Activated T-helper 17 cell treated with anti-CD3 and anti-CD28 coated beads, Interleukin-2, amount 50 U/mL, for 72 hours (primary cell): ENCODE measurements around the gene EQTN. TPM values are rescaled to one million over a fixed set of nuclear protein-coding genes. Genes with fewer than 3 reads are reported as not detected.

ENCODE experiments used
- ATAC-seq: fragments of 150-1000 bp; cut with Tn5 transposase; replicated peaks from 2 replicates; pipeline ENCODE4 v1.10.0; 2021; ENCODE audit warnings: mild to moderate bottlenecking, moderate library complexity
- H3K27ac Mint-ChIP-seq: one replicate; pipeline ENCODE4 v1.8.0; 2022; ENCODE audit warnings: mixed read lengths
- H3K27me3 Mint-ChIP-seq: one replicate; pipeline ENCODE4 v1.8.0; 2022; ENCODE audit warnings: mixed read lengths
- H3K36me3 Mint-ChIP-seq: one replicate; pipeline ENCODE4 v1.8.0; 2022; ENCODE audit warnings: low read depth, mild to moderate bottlenecking, mixed read lengths
- H3K4me1 Mint-ChIP-seq: one replicate; pipeline ENCODE4 v1.8.0; 2022; ENCODE audit warnings: mixed read lengths
- H3K4me3 Mint-ChIP-seq: one replicate; pipeline ENCODE4 v1.8.0; 2022; ENCODE audit warnings: mild to moderate bottlenecking, mixed read lengths
- H3K9me3 Mint-ChIP-seq: one replicate; pipeline ENCODE4 v1.8.0; 2022; ENCODE audit warnings: mixed read lengths
- total RNA-seq, 2 donors: library from RNA; stranded (reverse); gene quantifications; one replicate each; pipeline ENCODE4 v1.2.3, GENCODE V29; 2022

EQTN gene
- total RNA-seq, 2 donors from 2014 or later: not detected

DNA sequence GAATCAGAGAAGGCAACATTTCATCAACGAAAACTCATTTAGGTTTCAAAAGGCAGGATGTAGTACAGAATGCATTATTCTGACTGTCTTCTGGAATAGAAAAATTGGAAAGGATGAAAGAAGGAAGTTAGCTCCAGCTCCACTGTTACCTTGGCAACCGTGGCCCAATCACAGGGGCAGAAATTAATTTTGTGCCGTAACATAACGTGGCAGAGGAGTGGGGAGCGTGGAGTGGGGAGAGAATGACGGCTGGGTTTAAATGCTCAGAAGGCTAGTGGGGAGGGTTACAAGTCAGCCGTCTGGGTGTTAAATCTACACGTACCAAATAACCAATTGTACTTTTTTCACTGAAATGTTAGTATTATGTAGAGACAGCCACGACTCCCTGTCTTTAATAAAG is 32.3 kb upstream of the EQTN start:
- Mint-ChIP-seq H3K27me3 (peaks cover 4% of the 10 kb centered on the region), H3K9me3 (no peaks in the 10 kb centered on the region), H3K4me1 (no peaks in the 10 kb centered on the region), H3K36me3 (no peaks in the 10 kb centered on the region), H3K27ac (no peak overlapping the region), H3K4me3 (no peak overlapping the region)
- no peak for ATAC-seq

DNA sequence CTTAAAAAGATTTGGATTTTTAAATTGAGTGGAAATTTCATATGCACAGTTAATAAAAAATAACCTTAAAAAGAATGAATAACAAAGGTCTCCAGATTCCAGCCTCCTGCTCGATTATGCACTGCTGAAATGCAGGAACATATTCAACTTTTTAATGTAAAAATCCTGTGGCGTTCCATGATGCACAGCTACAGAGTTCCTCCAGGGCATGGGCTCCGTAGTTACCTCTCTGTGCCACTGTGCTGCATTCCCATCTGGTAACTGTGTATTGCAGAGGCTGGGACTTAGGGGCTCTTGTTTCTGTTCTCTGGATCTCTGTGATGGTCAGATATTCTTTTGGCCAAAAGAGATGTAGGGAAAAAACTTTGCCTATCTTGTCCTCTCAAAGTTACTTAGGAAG is 31.5 kb upstream of the EQTN start:
- Mint-ChIP-seq H3K36me3 (no peaks in the 10 kb centered on the region), H3K4me3 (no peak overlapping the region), H3K27ac (no peak overlapping the region), H3K4me1 (no peaks in the 10 kb centered on the region), H3K9me3 (no peaks in the 10 kb centered on the region), H3K27me3 (peaks cover 4% of the 10 kb centered on the region)
- no peak for ATAC-seq

DNA sequence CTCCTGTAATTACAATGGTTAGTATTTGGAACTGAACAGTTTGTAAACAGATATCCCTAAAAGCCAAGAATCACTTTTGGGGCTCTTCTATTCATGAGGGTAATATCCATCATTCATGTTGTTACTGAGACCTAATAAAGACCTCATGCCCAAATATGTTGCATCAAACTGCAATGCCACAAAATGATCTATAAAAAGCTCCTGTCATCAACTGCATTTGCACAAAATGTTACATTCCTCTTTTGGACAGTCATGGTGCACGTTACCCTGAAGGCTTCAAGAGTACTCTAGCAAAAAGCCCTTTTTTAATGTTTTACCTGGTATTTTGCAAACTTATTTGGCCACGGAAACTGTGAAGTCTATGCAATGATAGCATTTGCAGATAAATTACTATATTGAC is 14.2 kb upstream of the EQTN start:
- H3K27ac Mint-ChIP-seq: no peak overlapping the region
- no peaks in the 10 kb centered on the region for H3K36me3 Mint-ChIP-seq
- no peak overlapping the region for H3K4me3 Mint-ChIP-seq
- peaks cover 8% of the 10 kb centered on the region for H3K27me3 Mint-ChIP-seq
- no peaks in the 10 kb centered on the region for H3K4me1 Mint-ChIP-seq
- no peak for ATAC-seq
- H3K9me3 Mint-ChIP-seq: no peaks in the 10 kb centered on the region

DNA sequence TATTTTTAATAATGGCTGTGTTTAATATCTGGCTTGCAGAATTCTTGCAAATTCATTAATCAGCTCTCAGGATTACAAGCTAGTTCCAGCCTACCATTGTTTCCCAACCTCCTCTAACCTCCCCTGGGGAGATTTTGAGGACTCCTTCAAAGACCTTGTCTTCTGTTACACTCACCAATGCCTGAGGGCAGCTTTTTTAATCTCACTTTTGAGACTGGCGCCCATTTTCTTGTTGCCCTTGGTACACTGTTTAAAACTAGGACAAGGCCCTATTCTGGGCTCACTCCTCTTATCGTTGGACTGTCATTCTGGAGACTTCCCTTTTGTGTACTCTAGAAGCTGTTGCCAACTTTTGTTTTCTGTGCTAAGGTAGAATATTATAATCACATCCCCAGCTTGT is 13.6 kb upstream of the EQTN start:
- H3K4me1 Mint-ChIP-seq: no peaks in the 10 kb centered on the region
- H3K36me3 Mint-ChIP-seq: no peaks in the 10 kb centered on the region
- H3K4me3 Mint-ChIP-seq: no peak overlapping the region
- no peaks in the 10 kb centered on the region for H3K9me3 Mint-ChIP-seq
- no peak overlapping the region for H3K27ac Mint-ChIP-seq
- H3K27me3 Mint-ChIP-seq: peaks cover 8% of the 10 kb centered on the region
- ATAC-seq: no peak

DNA sequence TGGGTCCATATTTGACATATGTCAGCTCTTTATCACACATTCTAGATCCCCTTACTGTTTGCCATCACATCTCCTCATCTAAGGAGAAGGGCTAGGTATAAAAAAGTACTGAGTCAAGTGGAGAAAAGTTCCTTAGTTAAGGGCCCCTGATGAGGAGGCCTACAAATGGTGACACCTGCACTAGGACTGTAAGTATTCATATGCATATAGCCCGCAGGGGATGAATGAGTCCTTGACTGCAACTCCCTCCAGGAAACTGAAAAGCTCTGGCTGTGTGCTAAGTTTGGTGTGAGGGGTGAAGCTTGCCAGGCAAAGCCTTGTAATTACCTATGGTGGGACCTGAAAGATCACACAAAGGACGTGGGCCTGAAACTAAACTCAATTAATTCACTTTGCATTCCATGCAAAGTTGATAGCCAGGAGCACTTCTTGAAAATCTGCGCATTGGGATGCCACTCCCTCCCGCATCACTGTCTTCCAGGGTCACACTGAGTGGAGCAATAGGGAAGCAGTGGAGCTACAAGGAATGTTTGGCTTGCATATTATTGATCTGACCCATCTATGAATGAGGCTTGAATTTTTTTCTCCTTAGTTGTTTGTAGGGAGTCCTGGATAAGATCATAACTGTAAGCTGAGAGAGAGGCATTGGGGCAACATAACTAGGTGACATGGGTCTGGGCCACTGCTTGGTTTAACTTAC is 11.9 kb upstream of the EQTN start:
- ATAC-seq: no peak
- H3K36me3 Mint-ChIP-seq: no peaks in the 10 kb centered on the region

DNA sequence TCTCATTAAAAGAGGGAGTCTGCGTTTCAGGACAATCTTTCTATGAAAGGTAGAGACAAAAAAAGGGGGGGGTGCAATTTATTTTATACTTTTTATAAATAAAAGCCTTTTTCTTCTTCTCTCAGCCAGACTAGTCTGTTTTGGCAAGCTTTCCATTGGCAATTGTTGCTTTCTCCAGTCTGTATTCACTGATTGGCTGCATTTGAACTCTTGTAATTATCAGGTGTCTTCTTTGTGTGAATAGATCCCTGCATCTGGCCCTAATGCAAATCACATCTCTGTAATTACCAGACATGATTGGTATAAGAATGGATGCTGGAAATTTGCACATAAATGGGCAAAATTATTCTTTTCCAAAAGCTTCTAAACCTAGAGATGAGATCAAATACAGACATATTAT is 7.6 kb upstream of the EQTN start:
- H3K27me3 Mint-ChIP-seq: peaks cover 6% of the 10 kb centered on the region
- no peak for ATAC-seq
- no peaks in the 10 kb centered on the region for H3K4me1 Mint-ChIP-seq
- no peak overlapping the region for H3K4me3 Mint-ChIP-seq
- no peaks in the 10 kb centered on the region for H3K9me3 Mint-ChIP-seq
- H3K36me3 Mint-ChIP-seq: no peaks in the 10 kb centered on the region
- no peak overlapping the region for H3K27ac Mint-ChIP-seq

More for the DNA sequence above, 11.9 kb upstream of the EQTN start:
- no peaks in the 10 kb centered on the region for H3K9me3 Mint-ChIP-seq
- H3K4me1 Mint-ChIP-seq: no peaks in the 10 kb centered on the region
- no peak overlapping the region for H3K27ac Mint-ChIP-seq
- peaks cover 3% of the 10 kb centered on the region for H3K27me3 Mint-ChIP-seq
- H3K4me3 Mint-ChIP-seq: no peak overlapping the region

DNA sequence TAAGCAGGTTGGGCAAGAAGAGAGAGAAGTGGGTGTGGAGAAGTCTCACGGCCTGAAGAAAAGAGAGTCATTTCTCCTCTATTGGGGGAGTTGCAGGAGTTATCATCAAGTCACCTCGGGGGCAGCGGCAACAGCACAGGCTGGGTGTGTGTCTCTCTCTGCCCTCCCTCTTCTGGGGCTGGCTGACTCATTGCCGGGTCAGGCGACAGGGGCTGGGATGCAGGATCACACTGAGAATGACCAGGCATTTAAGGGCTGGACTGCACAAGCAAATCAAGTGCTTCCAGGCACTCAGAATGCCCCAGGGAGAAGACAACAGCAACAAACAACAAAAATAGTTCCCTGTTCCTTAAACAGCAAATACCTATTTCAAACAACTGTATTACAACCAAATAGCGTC is 6.3 kb upstream of the EQTN start:
- Mint-ChIP-seq H3K36me3 (no peaks in the 10 kb centered on the region), H3K27ac (no peak overlapping the region), H3K27me3 (peaks cover 6% of the 10 kb centered on the region), H3K4me3 (no peak overlapping the region), H3K9me3 (no peaks in the 10 kb centered on the region), H3K4me1 (no peaks in the 10 kb centered on the region)
- ATAC-seq: no peak

DNA sequence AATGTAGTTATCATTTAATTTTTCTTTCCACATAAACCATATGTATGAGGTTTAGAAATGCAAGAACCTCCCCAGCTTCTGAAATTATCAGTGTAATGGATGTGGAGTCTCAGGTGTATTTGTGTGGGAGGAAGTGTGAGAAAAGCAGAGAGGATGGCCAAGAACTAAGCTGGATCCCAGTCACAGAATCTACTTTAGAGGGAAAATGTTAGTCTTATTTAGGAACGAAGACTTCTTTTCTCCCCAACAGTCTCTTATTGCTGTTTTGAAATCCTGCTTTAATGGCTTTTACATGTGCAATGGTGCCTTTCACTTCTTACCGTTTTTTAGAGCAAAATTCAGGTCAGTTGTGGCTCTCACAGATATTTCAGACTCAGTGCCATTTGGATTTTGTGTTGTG is 3.0 kb downstream of the EQTN start:
- Mint-ChIP-seq H3K9me3 (no peaks in the 10 kb centered on the region), H3K27ac (no peak overlapping the region), H3K4me3 (no peak overlapping the region), H3K4me1 (no peaks in the 10 kb centered on the region), H3K36me3 (no peaks in the 10 kb centered on the region), H3K27me3 (peaks cover 10% of the 10 kb centered on the region)
- no peak for ATAC-seq

DNA sequence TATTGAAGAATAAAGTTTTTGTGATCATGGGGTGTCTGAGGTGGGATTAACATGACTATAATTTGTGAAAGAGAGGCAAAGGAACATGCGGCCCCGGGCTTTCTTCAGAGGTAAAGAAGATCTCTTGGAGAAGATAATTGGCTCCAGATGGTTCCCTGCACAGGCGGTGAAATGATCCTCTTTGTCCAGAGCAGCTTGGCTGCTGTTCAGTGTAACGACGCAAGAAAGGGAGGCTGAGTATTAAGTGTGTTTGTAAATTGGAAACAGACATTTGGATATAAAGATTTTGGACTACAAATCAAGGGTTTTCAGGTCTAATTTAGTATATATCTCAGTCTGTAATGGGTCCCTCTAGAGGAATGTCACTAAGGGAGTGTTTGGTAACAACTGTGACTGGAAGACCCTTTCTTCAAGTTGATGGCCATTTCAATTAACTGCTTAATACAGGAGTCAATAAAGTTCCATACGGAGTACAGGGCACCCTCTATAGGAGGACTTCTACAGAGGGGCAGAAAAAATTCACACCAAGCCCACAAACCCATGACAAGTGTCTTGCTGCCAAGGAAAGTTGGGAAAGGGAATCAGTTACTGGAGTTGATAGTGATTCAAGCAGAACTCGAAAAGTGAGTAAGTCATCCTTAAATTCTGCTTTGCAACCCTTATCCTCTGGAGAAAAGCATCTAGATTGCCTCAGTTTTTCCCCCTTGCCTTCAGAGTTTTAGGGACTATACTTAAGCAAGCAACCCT is 4.1 kb downstream of the EQTN start:
- H3K36me3 Mint-ChIP-seq: no peaks in the 10 kb centered on the region
- H3K27ac Mint-ChIP-seq: no peak overlapping the region
- H3K4me3 Mint-ChIP-seq: no peak overlapping the region
- no peaks in the 10 kb centered on the region for H3K9me3 Mint-ChIP-seq
- ATAC-seq: no peak
- H3K4me1 Mint-ChIP-seq: no peaks in the 10 kb centered on the region
- peaks cover 15% of the 10 kb centered on the region for H3K27me3 Mint-ChIP-seq

DNA sequence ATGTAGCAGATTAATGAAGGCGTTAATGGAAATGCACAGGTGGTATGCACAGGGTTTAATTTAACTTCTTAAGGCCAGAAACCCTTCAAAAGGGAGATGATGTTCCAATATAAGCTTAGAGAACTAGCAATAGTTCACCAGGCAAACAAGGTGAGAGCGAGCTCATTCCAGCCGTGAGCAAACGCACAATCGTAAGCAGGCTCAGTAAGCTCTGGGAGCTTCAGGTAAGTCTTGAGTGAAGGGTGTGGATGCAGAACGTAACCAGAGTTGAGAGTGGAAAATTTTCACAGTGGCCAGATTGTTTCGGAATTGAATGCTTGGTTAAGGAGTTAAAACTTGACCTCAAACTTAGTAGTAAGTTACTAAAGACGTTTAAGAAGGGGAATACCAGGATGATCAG is 5.7 kb downstream of the EQTN start:
- Mint-ChIP-seq H3K27me3 (peaks cover 21% of the 10 kb centered on the region), H3K9me3 (no peaks in the 10 kb centered on the region), H3K36me3 (no peaks in the 10 kb centered on the region), H3K4me3 (no peak overlapping the region), H3K4me1 (no peaks in the 10 kb centered on the region), H3K27ac (no peak overlapping the region)
- no peak for ATAC-seq

DNA sequence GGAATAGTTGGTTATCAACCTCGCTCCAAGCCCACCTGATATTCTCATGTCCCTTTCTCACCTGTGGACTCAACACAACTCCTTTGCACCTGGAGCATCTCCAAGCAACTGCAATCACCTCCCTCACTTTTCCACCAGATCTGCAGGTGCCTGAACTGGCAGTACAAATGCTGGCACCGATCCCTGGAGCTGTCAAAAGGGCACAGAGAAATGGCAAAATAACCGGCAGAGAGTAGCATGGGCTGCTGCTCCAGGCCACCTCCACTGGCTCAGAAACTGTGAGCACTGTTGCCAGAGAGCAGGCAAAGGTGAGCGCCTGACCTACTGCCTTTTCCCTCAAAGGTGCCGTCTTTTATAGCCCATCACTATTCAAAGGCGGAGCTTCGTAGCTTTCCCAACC is 14.7 kb downstream of the EQTN start:
- no peak overlapping the region for H3K27ac Mint-ChIP-seq
- no peaks in the 10 kb centered on the region for H3K36me3 Mint-ChIP-seq
- peaks cover 25% of the 10 kb centered on the region for H3K27me3 Mint-ChIP-seq
- no peaks in the 10 kb centered on the region for H3K9me3 Mint-ChIP-seq
- ATAC-seq: no peak
- no peaks in the 10 kb centered on the region for H3K4me1 Mint-ChIP-seq
- no peak overlapping the region for H3K4me3 Mint-ChIP-seq

DNA sequence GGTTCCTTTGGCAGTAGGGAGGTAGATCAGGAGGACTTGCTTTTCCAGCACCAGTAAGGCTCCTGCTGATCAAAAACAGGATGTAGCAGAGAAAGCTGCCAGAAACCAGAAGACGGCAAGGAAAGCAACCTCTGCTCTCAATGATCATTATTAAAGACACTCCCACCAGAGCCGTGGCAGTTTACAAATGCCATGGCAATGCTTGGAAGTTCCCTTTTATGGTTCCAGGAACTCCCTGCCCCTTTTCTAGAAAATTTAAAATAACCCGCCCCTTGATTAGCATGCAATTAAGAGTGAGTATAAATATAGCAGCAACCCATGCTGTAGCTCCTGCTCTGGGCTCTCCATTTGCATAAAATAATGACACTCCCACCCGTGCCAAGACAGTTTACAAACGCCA is 16.1 kb downstream of the EQTN start:
- Mint-ChIP-seq H3K36me3 (no peaks in the 10 kb centered on the region), H3K4me1 (no peaks in the 10 kb centered on the region), H3K9me3 (no peaks in the 10 kb centered on the region), H3K27me3 (peaks cover 15% of the 10 kb centered on the region), H3K4me3 (no peak overlapping the region), H3K27ac (no peak overlapping the region)
- ATAC-seq: no peak

DNA sequence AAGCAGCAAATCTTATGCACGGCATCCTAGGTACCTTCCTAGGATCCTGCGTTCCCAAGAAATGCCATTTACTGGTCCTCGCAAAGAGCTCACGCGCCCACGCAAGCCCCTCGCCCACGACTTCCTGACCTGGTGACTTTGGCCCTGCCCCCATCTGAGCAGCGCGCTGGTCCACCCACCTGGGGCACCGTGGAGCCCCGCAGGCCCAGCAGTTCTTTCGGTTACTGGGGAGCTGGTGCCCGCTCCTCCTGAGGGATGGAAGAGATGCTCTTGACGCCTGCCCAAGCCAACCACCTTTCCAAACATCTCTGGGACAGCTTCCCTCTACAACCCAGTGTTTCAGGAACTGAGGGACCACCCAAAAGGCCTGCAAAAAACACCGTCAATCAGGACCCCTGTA is 16.7 kb downstream of the EQTN start:
- no peak overlapping the region for H3K27ac Mint-ChIP-seq
- no peaks in the 10 kb centered on the region for H3K36me3 Mint-ChIP-seq
- H3K27me3 Mint-ChIP-seq: peaks cover 15% of the 10 kb centered on the region
- ATAC-seq: no peak
- H3K9me3 Mint-ChIP-seq: no peaks in the 10 kb centered on the region
- H3K4me1 Mint-ChIP-seq: no peaks in the 10 kb centered on the region
- H3K4me3 Mint-ChIP-seq: no peak overlapping the region

DNA sequence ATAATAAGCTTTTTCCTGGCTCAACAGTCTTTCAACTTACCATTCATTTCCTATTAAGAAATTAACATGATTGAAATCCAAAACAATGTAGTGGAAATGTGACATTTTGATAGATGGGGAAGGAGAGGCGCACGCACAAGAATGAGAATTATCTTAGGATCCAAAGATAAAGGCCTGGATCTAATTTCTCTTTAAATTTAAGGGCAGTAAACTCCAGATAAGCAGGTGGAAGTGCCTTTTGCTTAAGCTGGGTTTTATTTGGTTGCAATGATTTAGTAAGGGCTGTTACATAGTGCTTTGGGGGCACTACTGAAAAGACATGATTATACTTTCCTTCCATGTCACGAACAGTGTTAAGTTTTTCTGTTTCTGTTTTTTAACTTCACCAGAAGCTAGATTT is 17.3 kb downstream of the EQTN start:
- Mint-ChIP-seq H3K4me3 (no peak overlapping the region), H3K27me3 (peaks cover 15% of the 10 kb centered on the region), H3K27ac (no peak overlapping the region), H3K4me1 (no peaks in the 10 kb centered on the region), H3K9me3 (no peaks in the 10 kb centered on the region), H3K36me3 (no peaks in the 10 kb centered on the region)
- ATAC-seq: no peak

DNA sequence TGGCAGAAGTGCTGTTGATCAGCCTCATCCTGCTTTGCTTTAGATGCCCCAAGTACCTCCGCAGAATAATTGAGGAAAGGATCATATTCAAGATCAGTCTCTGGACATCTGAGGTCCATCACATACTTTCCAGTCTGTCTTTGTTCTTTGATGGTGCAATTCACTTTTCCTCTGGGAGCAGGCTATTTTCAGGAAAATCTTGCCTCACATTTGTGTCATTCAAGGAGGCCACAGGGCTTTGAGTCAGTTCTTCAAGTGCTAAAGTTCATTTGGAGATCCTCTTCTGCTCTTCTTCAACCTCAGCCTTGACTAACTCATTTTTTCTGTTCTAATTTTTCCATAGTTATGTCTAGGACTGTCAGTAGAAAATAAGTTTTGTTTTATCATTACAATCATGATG is 18.6 kb downstream of the EQTN start:
- ATAC-seq: no peak
- H3K4me1 Mint-ChIP-seq: no peaks in the 10 kb centered on the region
- no peaks in the 10 kb centered on the region for H3K9me3 Mint-ChIP-seq
- no peaks in the 10 kb centered on the region for H3K36me3 Mint-ChIP-seq
- H3K4me3 Mint-ChIP-seq: no peak overlapping the region
- no peak overlapping the region for H3K27ac Mint-ChIP-seq
- H3K27me3 Mint-ChIP-seq: peaks cover 15% of the 10 kb centered on the region
